GM13977 (cell line): ENCODE data around the gene DAND5.
"Not testable (repeated sequence)": the region's sequence is repeated elsewhere in the genome, so short reads cannot be mapped to it uniquely, and the experiment has no call there.

Source experiments
- DNase-seq: peaks from one replicate; pipeline ENCODE4 v3.0.0; 2012; ENCODE audit warnings: low spot score
- CTCF ChIP-seq: IDR thresholded peaks from 2 replicates; pipeline ENCODE4 v1.5.1; 2012; ENCODE audit warnings: mild to moderate bottlenecking, control low read depth; ENCODE audit not compliant: insufficient read depth; ENCODE audit errors: extremely low read depth, missing control alignments
- in situ Hi-C: fragments of 300-500 bp; cut with MboI; formaldehyde crosslinking; loops from one replicate; pipeline ENCODE4 v1.12.0; 2022; ENCODE audit warnings: low sequenced_read_pairs, low pct_unique_long_range_greater_than_20kb, mixed read lengths, inconsistent platforms; ENCODE audit not compliant: unreplicated experiment

Gene DAND5

GRCh38 chr19:12970070-12970820 lies 869 bp downstream of the DAND5 start:
- DNase-seq, result no peak
- in situ Hi-C loops, result no loop called here
- TF ChIP-seq CTCF, result no peak

- DNase-seq, result no peak
- in situ Hi-C loops, result no loop called here
- no peak for TF ChIP-seq CTCF
Measured at GRCh38 chr19:12973236-12973635, 3.9 kb downstream of the DAND5 start.

- DNase-seq, result peak; percentile 76
- TF ChIP-seq CTCF, result no peak
- in situ Hi-C loops, result loop anchor here (5.0 kb wide), 1 partner anchor 118 kb away; no protein-coding TSS in a partner anchor
Measured at GRCh38 chr19:12974301-12975220, 5.2 kb downstream of the DAND5 start.

- in situ Hi-C loops, result loop anchor here (5.0 kb wide), 1 partner anchor 117 kb away; no protein-coding TSS in a partner anchor
- no peak for TF ChIP-seq CTCF
Measured at GRCh38 chr19:12975221-12975741, 5.9 kb downstream of the DAND5 start.

GRCh38 chr19:12976109-12976508 lies 6.7 kb downstream of the DAND5 start:
- in situ Hi-C loops, result loop anchor here (5.0 kb wide), 1 partner anchor 116 kb away; no protein-coding TSS in a partner anchor

More at GRCh38 chr19:12975221-12975741, 5.9 kb downstream of the DAND5 start:
- no peak for DNase-seq

GRCh38 chr19:12979974-12980373 lies 10.6 kb downstream of the DAND5 start:
- TF ChIP-seq CTCF, result no peak
- DNase-seq, result no peak
- in situ Hi-C loops, result loop anchor here (5.0 kb wide), 1 partner anchor 112 kb away; no protein-coding TSS in a partner anchor

More at GRCh38 chr19:12976109-12976508, 6.7 kb downstream of the DAND5 start:
- not testable (repeated sequence) for DNase-seq

- DNase-seq, result no peak
- no peak for TF ChIP-seq CTCF
- in situ Hi-C loops, result no loop called here
Measured at GRCh38 chr19:12982648-12983047, 13.3 kb downstream of the DAND5 start.
